ENCODE measurements around the gene TACC3.

TACC3 gene

GRCh38 chr4:1762264-1763010, 41.1 kb downstream of the TACC3 start:
- no peak for DNase-seq

DNA sequence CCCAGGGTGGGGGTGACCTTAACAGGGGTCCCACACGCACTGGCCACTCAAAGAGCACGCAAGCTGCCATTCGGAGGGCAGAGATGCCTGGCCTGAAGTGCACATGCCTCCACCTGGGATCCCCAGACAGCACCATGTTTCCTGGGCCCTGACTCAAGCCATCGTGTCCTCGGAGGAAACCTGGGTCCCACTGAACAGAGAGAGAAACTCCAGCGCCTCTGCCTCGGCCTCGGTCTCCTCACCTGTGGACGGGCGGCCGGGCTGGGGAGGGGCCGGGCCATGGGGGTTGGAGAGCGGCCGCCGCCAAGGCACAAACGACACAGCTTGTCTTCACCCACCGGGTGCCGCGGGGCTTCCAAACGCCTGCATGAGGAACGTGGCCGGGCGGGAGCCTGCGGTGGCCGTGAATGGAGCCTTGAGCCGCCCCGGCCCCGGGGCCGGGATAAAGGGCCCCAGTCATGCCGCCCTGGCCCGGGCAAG, 41.8 kb downstream of the TACC3 start:
- DNase-seq: no peak

DNA sequence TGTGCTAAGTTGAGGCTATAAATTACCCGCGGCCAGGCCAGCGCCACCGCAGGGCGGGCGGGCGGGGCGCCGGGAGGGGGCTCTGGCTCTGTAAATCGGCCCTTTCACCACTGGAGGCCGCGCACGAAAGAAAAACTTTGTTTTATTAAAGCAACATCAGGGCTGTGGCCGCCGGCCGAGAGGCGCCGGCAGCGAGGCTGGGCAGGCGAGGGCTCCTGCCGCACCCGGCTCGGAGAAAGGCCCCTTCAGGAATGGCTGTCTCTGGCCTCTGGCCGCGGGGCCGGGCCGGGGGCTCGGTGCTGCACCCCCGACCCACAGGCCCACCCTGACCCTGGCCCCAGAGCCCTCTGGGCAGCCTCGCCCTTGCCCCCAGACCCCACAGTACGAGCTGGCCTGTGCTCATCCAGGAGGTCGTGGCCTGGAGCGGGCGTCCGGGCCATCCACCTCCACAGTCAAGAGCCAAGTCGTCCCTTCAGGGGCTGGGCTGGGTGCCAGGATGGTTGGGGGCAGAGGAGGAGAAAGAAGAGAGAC, 42.3 kb downstream of the TACC3 start:
- DNase-seq: no peak

DNA sequence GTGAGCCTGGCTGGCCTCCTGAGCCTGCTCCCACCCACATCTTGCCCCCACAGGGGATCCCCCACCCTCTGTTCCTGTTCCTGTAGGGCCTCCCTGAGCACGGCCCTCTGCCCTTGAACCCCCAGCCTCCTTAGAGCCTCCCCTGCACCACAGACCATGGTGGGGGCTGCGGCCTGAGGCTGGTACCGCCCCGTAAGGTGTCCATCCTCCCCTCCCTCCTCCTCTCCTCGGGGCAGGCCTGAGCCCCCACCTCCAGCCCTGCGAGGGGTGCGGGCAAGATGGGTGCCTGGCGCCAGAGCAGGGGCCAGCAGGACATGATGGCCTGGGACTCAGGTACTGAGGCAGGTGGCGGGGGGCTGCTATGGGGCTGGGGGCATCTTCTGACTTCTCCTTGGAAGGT, 43.3 kb downstream of the TACC3 start:
- no peak for DNase-seq

- no peak for DNase-seq
These were observed 44.2 kb downstream of the TACC3 start for GRCh38 chr4:1765409-1766072.

- DNase-seq: no peak
These were observed 45.1 kb downstream of the TACC3 start for GRCh38 chr4:1766106-1767060.

- no peak for DNase-seq
These were observed 45.9 kb downstream of the TACC3 start for GRCh38 chr4:1767061-1767769.

- no peak for DNase-seq
These were observed 46.5 kb downstream of the TACC3 start for GRCh38 chr4:1767770-1768366.

GRCh38 chr4:1768367-1769034, 47.2 kb downstream of the TACC3 start:
- DNase-seq: no peak

DNA sequence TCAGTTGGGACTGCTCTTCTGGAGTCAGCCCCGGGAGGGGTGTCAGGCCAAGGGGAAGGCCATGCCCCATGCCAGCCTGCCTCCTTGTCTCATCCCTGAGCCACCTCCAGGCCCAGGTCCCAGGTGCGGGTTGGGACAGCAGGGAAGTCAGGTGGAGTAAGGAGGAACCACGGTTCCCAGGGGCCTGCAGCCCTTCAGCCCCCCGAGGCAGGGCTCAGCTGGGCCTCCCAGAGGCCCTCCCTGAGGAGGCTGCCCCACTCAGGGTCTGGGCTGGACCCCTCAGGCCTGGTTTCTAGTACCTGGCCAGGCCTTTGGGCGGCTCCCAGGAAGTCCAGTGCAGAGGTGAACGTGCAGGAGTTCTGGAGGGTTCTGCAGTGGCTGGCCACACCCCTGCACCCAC, 48.4 kb downstream of the TACC3 start:
- no peak for DNase-seq

- no peak for DNase-seq
These were observed 48.9 kb downstream of the TACC3 start for GRCh38 chr4:1770245-1770644.

GRCh38 chr4:1770791-1771231, 49.5 kb downstream of the TACC3 start:
- DNase-seq: no peak

DNA sequence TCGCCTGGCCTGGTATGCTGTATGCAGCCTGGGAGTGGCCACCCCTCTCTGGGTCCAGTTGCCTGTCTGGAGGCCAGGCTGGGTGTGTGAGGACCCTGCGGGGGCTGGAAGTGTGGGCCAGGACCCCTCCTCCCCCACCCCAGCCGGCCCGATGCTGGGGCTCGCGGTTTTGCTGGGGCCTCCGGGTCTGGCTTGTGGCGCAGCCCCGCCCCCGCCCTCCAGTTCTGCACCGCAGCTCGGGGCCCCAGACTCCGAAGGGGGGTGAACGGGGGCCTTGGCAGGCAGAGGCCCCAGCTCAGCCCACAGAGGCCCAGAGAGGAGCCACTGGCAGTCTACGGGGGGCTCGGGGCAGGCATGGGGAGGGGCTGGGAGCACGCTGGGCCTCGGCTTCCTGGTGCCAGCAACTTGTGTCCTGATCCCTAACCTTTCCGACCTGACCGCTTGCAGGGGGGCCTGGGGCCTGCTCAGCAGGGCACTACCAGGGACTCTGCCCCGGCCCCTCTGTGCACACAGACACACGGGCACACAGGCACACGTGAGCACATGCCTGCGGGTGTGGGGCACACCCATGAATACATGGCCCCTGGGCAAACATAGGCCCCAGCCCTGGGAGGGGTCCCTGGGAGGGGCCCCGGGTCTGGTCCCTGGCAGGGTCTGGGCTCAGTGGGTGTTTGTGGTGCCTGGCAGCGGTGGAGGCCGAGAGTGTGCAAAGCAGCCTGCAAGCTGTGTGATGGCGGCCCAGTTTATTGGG, 50.4 kb downstream of the TACC3 start:
- no peak for DNase-seq

- no peak for DNase-seq
These were observed 51.7 kb downstream of the TACC3 start for GRCh38 chr4:1772853-1773538.

GRCh38 chr4:1773754-1774153, 52.4 kb downstream of the TACC3 start:
- no peak for DNase-seq

DNA sequence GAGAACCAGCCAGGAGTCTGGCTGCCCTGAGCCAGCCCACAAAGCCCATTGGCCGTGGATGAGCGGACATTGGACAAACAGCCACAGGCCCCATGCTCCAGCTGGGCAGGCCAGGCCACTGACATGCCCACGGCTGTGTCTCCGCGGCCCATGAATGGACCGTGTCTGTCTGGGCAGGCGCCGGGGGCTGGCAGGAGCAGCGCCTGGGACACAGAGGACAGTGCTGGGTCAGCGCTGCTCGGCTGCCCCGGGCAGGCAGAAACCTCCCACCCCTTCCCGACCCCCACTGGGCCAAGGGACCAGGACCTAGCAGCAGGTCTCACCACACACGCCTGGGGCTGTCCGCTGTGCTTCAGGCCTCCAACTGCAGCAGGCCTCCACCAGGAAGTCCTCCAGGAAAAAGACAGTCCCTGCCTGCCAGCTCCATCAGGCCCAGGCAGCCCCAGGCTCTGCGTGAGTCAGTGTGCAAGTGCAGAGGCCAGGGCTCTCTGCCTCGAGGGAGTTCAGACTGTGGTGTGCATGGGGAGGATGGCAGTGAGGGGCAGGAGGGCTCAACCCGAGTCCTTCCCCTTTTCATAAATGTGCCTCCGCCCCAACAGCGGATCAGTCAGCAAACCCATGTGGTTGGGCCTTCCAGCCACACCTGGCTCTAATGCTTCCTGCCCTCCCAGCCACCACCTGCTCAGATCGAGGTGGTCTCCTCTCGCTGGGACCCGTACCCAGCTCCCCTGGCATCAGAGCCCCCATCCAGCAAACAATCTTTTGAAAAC, 54.6 kb downstream of the TACC3 start:
- DNase-seq: no peak

- no peak for DNase-seq
These were observed 55.3 kb downstream of the TACC3 start for GRCh38 chr4:1776521-1777161.

DNA sequence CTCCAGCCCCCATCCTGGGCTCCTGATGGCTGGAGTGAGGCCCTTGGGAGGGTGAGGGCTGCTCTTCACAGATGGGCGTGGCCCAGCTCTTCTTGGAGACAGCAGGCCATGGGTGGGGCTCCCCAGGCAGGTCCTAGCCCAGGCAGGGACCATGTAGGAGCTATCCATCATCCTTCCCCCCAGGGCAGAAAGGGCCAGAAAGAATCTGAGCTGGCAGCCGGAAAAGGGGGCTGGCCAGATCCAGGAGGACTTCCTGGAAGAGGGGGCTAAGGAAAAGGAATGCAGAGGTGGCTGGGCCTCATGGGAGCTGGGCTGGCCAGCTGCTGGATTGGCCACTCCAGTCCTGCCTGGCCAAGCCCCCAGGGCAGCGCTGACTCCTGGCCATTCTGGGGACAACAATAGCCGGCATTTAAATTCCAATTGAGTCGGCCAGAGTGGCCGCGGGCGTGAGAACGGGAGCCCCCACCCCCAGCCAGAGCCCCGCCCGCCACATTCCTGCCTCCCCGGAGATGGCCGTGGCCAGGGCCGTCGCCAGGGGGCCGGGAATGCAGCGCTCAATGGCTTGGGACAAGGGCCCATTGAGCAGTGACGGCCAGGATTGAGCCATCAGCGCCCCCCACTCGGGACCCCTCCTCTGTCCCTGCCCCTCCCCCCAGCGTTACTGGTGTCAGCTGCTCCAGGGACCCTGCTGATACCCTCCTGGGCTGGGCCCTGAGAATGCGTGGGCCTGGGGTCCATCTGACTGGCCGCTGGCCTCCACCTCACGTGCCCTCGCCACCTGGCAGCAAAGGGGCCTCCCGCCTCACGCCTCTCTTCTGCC, 56.7 kb downstream of the TACC3 start:
- DNase-seq: no peak
